ENCODE measurements around the gene USH1C.

Gene USH1C

GRCh38 chr11:17526326-17526725 lies 17.9 kb downstream of the USH1C start:
- no peak for DNase-seq (ENCODE audit: low read depth)

- no peak for DNase-seq (ENCODE audit: low read depth)
These were observed 18.6 kb downstream of the USH1C start for GRCh38 chr11:17525570-17525969.

GRCh38 chr11:17524221-17524620 lies 20.0 kb downstream of the USH1C start:
- no peak for DNase-seq (ENCODE audit: low read depth)

GRCh38 chr11:17522655-17523054 lies 21.6 kb downstream of the USH1C start:
- DNase-seq (ENCODE audit: low read depth) = no peak

GRCh38 chr11:17521106-17521900 lies 22.9 kb downstream of the USH1C start:
- DNase-seq (ENCODE audit: low read depth) = no peak

- DNase-seq (ENCODE audit: low read depth) = no peak
These were observed 24.9 kb downstream of the USH1C start for GRCh38 chr11:17519061-17519885.

- no peak for DNase-seq (ENCODE audit: low read depth)
These were observed 25.9 kb downstream of the USH1C start for GRCh38 chr11:17518366-17518765.

GRCh38 chr11:17517186-17517585 lies 27.0 kb downstream of the USH1C start:
- DNase-seq (ENCODE audit: low read depth) = no peak

- no peak for DNase-seq (ENCODE audit: low read depth)
These were observed 27.6 kb downstream of the USH1C start for GRCh38 chr11:17516551-17517150.

GRCh38 chr11:17515443-17516176 lies 28.6 kb downstream of the USH1C start:
- DNase-seq (ENCODE audit: low read depth) = no peak

GRCh38 chr11:17514476-17514875 lies 29.7 kb downstream of the USH1C start:
- no peak for DNase-seq (ENCODE audit: low read depth)

- DNase-seq (ENCODE audit: low read depth) = no peak
These were observed 30.4 kb downstream of the USH1C start for GRCh38 chr11:17513853-17514252.

GRCh38 chr11:17512101-17512500 lies 32.1 kb downstream of the USH1C start:
- no peak for DNase-seq (ENCODE audit: low read depth)

GRCh38 chr11:17511571-17511970 lies 32.6 kb downstream of the USH1C start:
- no peak for DNase-seq (ENCODE audit: low read depth)

- DNase-seq (ENCODE audit: low read depth) = no peak
These were observed 33.6 kb downstream of the USH1C start for GRCh38 chr11:17510507-17511206.

- no peak for DNase-seq (ENCODE audit: low read depth)
These were observed 35.4 kb downstream of the USH1C start for GRCh38 chr11:17508791-17509190.

GRCh38 chr11:17508306-17508705 lies 35.9 kb downstream of the USH1C start:
- DNase-seq (ENCODE audit: low read depth) = no peak

- DNase-seq (ENCODE audit: low read depth) = no peak
These were observed 36.4 kb downstream of the USH1C start for GRCh38 chr11:17507773-17508172.

GRCh38 chr11:17506942-17507341 lies 37.3 kb downstream of the USH1C start:
- DNase-seq (ENCODE audit: low read depth) = no peak

- DNase-seq (ENCODE audit: low read depth) = no peak
These were observed 37.9 kb downstream of the USH1C start for GRCh38 chr11:17506314-17506713.

- no peak for DNase-seq (ENCODE audit: low read depth)
These were observed 39.1 kb downstream of the USH1C start for GRCh38 chr11:17505146-17505545.

Data from stimulated activated CD8-positive, alpha-beta memory T cell treated with anti-CD3 and anti-CD28 coated beads, Interleukin-4, amount 100 ng/mL, for 24 hours (primary cell).